HFFc6 (cell line): Measurements from ENCODE around the gene CDX1. TPM values are rescaled to one million over a fixed set of nuclear protein-coding genes. Genes with fewer than 3 reads are reported as not detected.
A peak's percentile ranks its signal among the peaks of the same experiment; 100 is the strongest.
"Not testable (repeated sequence)": the region's sequence is repeated elsewhere in the genome, so short reads cannot be mapped to it uniquely, and the experiment has no call there.

Source experiments
- DNase-seq: peaks from one replicate; pipeline ENCODE4 v3.0.0-alpha.2; 2018
- H3K27ac Mint-ChIP-seq: 2 replicates; pipeline ENCODE4 v1.8.0; 2020; ENCODE audit warnings: mild to moderate bottlenecking, mixed read lengths
- H3K27me3 Mint-ChIP-seq: 2 replicates; pipeline ENCODE4 v1.8.0; 2021; ENCODE audit warnings: mild to moderate bottlenecking, moderate library complexity, mixed read lengths; ENCODE audit not compliant: insufficient read depth
- H3K36me3 Mint-ChIP-seq: 2 replicates; pipeline ENCODE4 v1.8.0; 2021; ENCODE audit warnings: low read depth, mixed read lengths
- H3K4me1 Mint-ChIP-seq: 2 replicates; pipeline ENCODE4 v1.8.0; 2020; ENCODE audit warnings: low read depth, mixed read lengths
- H3K4me3 Mint-ChIP-seq: 2 replicates; pipeline ENCODE4 v1.8.0; 2020; ENCODE audit warnings: mild to moderate bottlenecking, moderate library complexity, mixed read lengths
- H3K9me3 Mint-ChIP-seq: 2 replicates; pipeline ENCODE4 v1.8.0; 2020; ENCODE audit warnings: mild to moderate bottlenecking, mixed read lengths
- CTCF ChIP-seq: fragments of 200-600 bp; sonication (generic); IDR thresholded peaks from 2 replicates; pipeline ENCODE4 v1.5.0; 2021; ENCODE audit warnings: antibody characterized with exemption, mild to moderate bottlenecking
- total RNA-seq, 6 experiments: library from RNA; stranded (reverse); fragmentation: NEBNext Ultra II Directional; extraction: Animal tissue kit (Norgen Biotek cat#: 25700); gene quantifications; 2 replicates in 1 of 6; 3 replicates in 5 of 6; pipeline ENCODE4 v1.2.3, GENCODE V29; 2021

Gene CDX1
- total RNA-seq, 6 experiments from 2014 or later: 0.11 TPM; not detected in 5

GRCh38 chr5:150224483-150225027, 58.0 kb downstream of the CDX1 start:
- peak; percentile 32 for DNase-seq
- no peak overlapping the region for H3K4me3 Mint-ChIP-seq

GRCh38 chr5:150227036-150227435, 60.5 kb downstream of the CDX1 start:
- H3K4me3 Mint-ChIP-seq: no peak overlapping the region
- no peak for TF ChIP-seq CTCF
- no peaks in the 10 kb centered on the region for H3K9me3 Mint-ChIP-seq
- DNase-seq: no peak
- H3K36me3 Mint-ChIP-seq: no peaks in the 10 kb centered on the region
- peaks cover 22% of the 10 kb centered on the region for H3K4me1 Mint-ChIP-seq
- no peak overlapping the region for H3K27ac Mint-ChIP-seq
- H3K27me3 Mint-ChIP-seq: no peaks in the 10 kb centered on the region; the same call in 1 of the 2 replicates

More at GRCh38 chr5:150224483-150225027, 58.0 kb downstream of the CDX1 start:
- Mint-ChIP-seq H3K27me3 (no peaks in the 10 kb centered on the region; the same call in 1 of the 2 replicates), H3K27ac (no peak overlapping the region), H3K9me3 (no peaks in the 10 kb centered on the region), H3K4me1 (peaks cover 22% of the 10 kb centered on the region), H3K36me3 (no peaks in the 10 kb centered on the region)
- TF ChIP-seq CTCF: no peak

GRCh38 chr5:150227606-150228273, 61.2 kb downstream of the CDX1 start:
- no peak for TF ChIP-seq CTCF
- DNase-seq: peak; percentile 37
- no peak overlapping the region for H3K27ac Mint-ChIP-seq
- no peaks in the 10 kb centered on the region for H3K9me3 Mint-ChIP-seq
- H3K27me3 Mint-ChIP-seq: no peaks in the 10 kb centered on the region; the same call in none of the 2 replicates
- no peaks in the 10 kb centered on the region for H3K36me3 Mint-ChIP-seq
- peaks cover 22% of the 10 kb centered on the region for H3K4me1 Mint-ChIP-seq
- H3K4me3 Mint-ChIP-seq: no peak overlapping the region

- H3K4me3 Mint-ChIP-seq: no peak overlapping the region
- no peaks in the 10 kb centered on the region for H3K36me3 Mint-ChIP-seq
- DNase-seq: no peak
- no peak for TF ChIP-seq CTCF
- no peaks in the 10 kb centered on the region for H3K9me3 Mint-ChIP-seq
- no peak overlapping the region for H3K27ac Mint-ChIP-seq
- H3K27me3 Mint-ChIP-seq: no peaks in the 10 kb centered on the region; the same call in none of the 2 replicates
- peaks cover 14% of the 10 kb centered on the region for H3K4me1 Mint-ChIP-seq
These were observed 63.0 kb downstream of the CDX1 start for GRCh38 chr5:150229571-150229970.

GRCh38 chr5:150230842-150231241, 64.3 kb downstream of the CDX1 start:
- H3K27me3 Mint-ChIP-seq: no peaks in the 10 kb centered on the region; the same call in 1 of the 2 replicates
- peaks cover 10% of the 10 kb centered on the region for H3K4me1 Mint-ChIP-seq
- TF ChIP-seq CTCF: no peak
- no peak overlapping the region for H3K27ac Mint-ChIP-seq
- no peaks in the 10 kb centered on the region for H3K36me3 Mint-ChIP-seq
- no peaks in the 10 kb centered on the region for H3K9me3 Mint-ChIP-seq
- no peak overlapping the region for H3K4me3 Mint-ChIP-seq
- DNase-seq: no peak

GRCh38 chr5:150233706-150234105, 67.1 kb downstream of the CDX1 start:
- not testable (repeated sequence) for H3K36me3 Mint-ChIP-seq, H3K9me3 Mint-ChIP-seq, H3K4me3 Mint-ChIP-seq, H3K27me3 Mint-ChIP-seq, DNase-seq, H3K4me1 Mint-ChIP-seq, H3K27ac Mint-ChIP-seq
